Kasumi-1 (cell line): ENCODE measurements around the gene NTSR2.

ENCODE experiments used
- DNase-seq, 2 experiments: peaks; one replicate each; lab custom pipeline; 2025; lab: John Stamatoyannopoulos, UW

The NTSR2 gene

DNA sequence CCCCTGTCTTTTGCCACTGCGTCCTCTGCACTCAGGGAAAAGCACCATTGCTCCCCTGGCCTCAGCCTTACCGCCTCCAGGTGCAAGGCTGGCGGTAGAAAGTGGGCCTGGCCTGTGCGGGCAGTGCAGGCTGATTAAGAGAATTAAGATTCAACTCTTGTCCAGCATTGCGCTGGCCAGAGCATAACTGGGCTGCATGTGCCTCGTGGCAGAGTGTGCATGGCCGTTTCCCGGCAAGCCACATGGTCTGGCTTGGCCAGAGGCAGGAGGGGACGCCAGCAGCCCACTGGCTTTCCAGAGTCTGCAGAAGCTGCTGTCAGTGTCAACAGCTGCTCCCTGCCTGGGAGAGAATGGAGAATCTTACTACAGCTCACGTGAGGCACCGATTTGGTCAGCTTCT, 12.3 kb downstream of the NTSR2 start:
- DNase-seq = no peak

- DNase-seq = no peak
Observed at GRCh38 chr2:11657195-11657594, 12.8 kb downstream of the NTSR2 start.

DNA sequence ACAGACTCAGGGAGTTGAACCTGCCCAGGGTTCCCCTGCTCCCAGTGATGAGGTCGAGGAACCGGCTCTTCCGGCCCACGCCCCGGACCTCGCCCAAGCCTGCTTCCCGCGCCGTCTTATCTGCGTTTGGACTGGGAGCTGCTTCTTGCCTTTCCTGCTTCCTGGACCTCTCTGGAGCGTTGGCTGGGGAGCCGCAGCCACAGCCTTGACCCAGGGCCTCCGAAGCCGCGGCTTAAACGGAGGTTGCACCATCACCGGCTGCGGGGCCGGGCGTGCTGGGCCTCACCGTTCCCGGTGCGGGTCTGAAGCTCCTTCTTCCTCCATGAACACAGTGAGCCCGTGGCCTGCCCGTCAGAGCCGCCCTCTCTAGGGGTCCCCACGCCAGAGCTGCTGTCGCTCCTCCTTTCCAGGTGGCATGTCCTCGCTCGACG, 13.3 kb downstream of the NTSR2 start:
- no peak for DNase-seq

DNA sequence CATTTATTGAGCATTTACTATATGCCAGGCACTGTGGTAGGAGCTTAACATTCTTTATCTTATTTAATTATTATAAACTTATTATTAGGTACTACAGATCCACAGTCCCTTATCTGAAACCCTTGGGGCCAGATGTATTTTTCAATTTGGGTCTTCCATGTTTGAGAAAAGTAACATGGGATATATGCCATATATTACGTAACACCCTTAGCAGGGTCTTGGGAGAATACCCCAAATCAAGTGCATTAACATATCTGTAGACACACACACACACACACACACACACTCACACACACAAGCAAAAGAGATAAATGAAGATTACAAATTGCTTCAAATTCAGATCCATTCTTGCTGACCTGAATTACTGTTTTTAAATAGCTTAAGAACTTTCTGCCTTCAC, 13.7 kb downstream of the NTSR2 start:
- no peak for DNase-seq

GRCh38 chr2:11655495-11655894, 14.5 kb downstream of the NTSR2 start:
- no peak for DNase-seq

DNA sequence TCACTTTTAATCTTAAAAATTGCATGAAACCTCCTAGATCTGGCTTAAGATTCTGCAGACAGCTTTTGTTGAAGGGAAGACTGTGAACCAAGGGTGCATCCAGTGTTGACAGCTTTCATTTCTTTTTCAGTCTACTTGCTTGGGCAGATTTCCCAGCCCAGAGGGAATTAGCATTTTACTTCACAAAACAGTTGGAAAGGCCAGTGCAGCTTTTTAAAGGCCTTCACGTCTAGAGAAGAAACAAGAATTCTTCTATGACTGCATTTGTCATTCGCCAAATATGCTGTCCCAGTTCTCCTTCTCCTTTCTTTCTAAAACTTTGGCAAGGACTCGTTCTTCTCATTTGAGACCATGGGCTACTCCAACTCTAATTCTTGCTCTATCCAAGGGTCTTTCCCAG, 17.4 kb downstream of the NTSR2 start:
- DNase-seq = no peak

- no peak for DNase-seq
Observed at GRCh38 chr2:11651856-11652548, 18.0 kb downstream of the NTSR2 start.

GRCh38 chr2:11649093-11649492, 20.9 kb downstream of the NTSR2 start:
- DNase-seq = no peak

DNA sequence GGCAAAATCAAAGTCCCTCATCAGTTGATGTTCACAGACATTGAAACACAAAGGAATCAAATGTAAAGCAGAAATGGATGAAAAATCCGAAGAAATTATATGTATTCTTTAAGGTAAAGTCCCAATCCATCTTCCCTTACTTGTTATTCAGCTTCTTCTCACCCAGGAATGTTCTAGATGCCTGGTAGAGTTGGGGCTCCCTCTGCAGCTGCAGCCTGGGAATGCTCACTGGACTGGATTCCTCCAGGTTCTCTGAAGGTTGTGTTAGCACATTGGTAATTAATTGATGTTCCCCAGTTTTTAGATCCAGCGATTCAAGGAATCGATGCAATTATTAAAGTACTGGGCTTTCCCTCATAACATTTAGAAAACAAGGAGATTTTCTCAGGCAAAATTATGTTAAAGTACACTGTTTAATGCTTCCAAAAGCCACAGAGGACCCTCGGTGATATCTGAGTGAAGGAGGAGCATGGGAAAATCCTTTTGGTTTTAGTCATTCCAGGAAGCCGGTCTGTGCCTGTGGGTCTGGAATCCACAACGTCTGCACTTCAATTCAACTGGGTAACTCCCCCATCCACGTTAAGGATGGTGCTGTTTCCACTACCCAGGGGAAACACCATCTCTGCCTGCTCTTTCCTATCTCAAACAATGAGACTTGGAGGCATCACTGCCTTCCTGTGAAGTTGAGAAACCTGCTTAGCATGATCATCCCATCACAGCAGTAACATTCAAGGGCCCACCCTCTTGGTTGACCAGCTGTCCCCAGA, 22.0 kb downstream of the NTSR2 start:
- DNase-seq = no peak

DNA sequence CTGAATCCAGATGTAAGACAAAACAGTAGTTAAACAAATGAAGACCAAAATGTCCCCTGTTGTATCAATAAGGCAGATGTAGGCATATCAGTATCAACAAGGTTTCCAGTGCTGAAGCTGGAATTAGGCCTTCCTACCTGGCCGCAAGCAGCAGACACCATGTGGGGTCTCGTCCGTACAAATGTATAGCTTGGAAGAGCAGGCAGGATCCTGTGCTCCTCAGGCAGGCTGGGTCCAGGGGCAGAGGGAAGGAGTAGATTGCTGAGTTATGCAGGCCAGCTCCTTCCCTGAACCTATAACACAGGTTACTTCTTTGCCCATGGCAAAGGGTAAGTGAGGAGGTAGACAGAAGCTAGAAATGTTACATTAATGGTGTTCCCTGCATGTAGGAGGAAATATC, 23.5 kb downstream of the NTSR2 start:
- DNase-seq = no peak

- no peak for DNase-seq
Observed at GRCh38 chr2:11644293-11644692, 25.7 kb downstream of the NTSR2 start.

DNA sequence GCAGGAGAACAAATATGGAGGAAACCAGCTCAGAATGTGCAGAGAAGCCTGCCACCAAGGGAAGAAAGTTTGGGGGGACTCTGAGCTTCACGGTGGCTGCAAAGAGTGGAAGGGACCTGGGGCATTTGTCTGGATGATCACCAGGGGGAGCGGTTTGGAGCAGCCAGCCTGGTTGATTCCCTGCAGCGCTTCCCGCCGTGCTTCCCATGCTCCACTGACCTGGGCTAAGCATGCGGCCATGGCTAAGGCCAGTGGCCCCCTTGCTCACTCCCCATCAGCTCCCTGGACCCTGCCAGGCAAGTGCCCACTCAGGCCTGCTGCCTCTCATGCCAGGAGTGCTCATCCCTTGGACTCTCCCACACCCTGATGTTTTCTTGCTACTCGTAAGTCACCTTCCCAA, 27.0 kb downstream of the NTSR2 start:
- no peak for DNase-seq

DNA sequence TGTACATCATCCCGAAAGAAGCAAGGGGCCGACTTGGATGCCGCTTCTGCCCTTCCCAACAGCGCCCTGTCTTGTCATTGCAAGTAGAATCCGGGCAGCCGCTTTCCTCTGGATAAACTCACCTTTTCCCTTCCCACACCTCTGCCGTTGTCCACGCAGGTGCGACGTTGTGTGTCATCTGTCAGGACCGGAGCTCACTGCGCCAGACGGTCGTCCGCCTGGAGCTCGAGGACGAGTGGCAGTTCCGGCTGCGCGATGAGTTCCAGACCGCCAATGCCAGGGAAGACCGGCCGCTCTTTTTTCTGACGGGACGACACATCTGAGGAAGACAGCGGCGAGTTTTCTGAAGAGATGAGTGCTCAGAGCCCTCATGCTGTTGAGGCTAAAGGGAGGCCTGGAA, 29.9 kb downstream of the NTSR2 start:
- no peak for DNase-seq

DNA sequence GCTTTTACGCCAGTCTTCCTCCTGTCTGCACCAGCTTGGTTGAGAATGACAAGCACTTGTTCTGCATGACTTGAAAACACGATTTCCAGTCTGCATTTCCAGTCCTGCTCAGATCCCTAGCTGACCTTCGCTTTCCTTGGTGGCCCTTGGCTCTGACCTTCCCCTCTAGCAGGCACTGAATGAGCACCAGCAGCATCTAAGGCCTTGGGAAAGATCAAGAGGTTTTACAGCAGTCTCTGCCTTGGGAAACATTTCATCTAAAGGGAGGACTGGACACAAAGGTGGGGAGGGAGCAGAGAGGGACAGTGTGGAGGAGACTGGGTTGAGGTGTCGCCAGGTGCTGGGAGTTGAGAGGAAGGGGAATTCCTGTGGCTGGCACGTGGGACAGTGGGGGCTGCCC, 30.5 kb downstream of the NTSR2 start:
- DNase-seq = no peak

DNA sequence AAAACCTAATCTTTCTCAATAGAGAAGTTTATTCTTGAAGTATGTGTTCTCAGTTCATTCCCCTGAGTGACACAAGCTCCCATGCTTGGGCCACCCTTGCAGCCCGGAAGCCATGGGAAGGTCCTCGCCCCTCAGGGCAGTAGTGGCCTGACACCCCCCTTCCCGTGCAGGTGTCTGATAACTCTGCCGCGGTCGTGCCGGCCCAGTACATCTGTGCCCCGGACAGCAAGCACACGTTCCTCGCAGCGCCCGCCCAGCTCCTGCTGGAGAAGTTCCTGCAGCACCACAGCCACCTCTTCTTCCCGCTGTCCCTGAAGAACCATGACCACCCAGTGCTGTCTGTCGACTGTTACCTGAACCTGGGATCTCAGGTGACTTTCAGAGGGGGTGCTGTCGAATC, 32.4 kb downstream of the NTSR2 start:
- DNase-seq = no peak

DNA sequence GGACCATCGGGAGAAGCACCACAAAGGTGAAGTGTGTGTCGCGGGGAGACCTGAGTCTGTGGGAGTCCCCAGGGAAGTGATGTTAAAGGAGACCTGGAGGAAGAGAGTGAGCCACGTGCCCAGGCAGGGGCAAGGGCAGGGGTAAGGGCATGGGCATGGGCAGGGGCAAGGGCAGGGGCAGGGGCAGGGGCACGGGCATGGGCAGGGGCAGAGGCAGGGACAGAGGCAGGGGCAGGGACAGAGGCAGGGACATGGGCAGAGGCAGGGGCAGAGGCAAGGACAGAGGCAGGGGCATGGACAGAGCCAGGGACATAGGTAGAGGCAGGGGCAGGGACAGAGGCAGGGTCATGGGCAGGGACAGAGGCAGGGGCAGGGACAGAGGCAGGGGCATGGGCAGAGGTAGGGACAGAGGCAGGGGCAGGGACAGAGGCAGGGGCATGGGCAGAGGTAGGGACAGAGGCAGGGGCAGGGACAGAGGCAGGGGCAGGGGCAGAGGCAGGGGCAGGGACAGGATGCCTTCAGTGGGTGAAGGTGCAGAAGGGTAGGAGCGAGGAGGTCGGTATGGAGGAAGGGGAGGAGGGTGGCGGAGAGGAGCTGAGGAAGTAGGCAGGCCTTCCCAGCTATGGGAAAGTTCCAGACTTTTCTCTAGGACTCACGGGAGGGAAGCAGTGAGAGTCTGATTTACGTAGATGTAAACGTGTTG, 33.3 kb downstream of the NTSR2 start:
- no peak for DNase-seq

- DNase-seq = no peak
Observed at GRCh38 chr2:11635141-11635540, 34.9 kb downstream of the NTSR2 start.

DNA sequence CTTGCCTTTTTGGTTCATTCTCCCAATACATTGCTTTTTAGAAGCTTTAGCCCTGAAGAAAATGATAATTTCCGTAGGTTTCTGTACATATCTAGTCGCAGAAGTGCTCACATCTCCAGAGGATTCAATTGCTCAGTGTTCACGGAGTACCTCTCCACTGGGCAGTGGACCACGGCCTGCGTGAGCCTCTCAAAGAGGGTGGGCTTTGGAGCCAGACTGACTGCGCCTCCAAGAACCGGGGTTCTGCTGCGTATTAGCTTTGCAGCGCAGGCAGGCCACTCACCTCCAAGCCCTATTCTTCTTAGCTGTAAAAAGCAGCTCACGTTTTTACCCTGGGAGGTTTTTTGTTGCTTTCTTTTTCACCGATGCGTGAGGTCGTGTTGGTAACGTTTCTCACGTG, 35.4 kb downstream of the NTSR2 start:
- DNase-seq = no peak

DNA sequence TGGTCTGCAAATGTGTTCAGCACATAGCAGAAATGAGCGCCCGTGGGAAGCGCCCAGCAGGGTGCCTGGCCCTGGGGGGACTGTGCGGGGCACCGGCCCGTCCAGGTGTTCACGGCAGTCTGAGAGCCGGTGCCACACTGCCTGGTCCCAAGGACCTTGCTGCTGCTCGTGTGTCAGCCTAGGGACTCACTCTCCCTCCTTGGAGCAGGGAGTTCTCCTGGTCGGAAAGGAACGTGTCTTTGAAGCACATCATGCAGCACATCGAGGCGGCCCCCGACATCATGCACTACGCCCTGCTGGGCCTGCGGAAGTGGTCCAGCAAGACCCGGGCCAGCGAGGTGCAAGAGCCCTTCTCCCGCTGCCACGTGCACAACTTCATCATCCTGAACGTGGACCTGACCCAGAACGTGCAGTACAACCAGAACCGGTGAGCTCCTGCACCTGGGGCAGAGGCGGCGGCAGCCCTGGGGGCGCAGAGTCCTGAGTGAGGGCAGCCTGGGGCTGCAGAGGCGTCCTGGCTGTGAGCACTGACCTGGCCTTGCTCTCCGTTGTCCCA, 36.0 kb downstream of the NTSR2 start:
- no peak for DNase-seq

DNA sequence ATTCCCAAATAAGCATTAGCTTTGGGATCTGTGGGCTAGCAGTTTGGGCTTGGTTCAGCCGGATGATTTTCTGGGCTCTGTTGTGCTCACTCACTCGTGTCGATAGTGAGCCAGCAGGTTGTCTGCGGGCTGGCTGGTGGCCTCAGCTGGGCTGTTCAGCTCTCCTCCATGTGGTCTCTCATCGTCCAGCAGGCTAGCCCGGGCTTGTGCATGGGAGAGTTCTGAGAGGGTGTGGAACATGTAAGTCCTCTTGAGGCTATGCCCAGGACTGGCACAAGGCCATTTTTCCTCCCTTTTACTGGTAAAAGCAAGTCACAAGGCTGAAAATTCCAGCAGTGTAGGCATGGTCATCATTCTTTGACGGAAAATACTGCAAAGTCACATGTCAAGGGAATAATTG, 38.5 kb downstream of the NTSR2 start:
- no peak for DNase-seq

- DNase-seq = no peak
Observed at GRCh38 chr2:11630855-11631254, 39.1 kb downstream of the NTSR2 start.

DNA sequence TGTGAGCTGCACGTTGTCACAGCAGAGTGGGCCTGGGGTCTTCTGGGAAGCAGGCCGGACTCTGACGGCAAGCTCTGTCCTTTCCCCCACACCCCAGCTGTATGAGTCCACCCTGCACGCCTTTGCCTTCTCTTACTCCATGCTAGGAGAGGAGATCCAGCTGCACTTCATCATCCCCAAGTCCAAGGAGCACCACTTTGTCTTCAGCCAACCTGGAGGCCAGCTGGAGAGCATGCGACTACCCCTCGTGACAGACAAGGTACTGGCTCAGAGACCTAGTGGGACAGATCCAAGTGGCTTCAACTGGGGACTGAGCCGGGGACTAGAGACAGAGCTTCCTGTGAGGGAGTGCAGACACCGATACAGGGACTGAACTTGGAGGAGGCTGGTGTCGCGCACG, 40.1 kb downstream of the NTSR2 start:
- no peak for DNase-seq

DNA sequence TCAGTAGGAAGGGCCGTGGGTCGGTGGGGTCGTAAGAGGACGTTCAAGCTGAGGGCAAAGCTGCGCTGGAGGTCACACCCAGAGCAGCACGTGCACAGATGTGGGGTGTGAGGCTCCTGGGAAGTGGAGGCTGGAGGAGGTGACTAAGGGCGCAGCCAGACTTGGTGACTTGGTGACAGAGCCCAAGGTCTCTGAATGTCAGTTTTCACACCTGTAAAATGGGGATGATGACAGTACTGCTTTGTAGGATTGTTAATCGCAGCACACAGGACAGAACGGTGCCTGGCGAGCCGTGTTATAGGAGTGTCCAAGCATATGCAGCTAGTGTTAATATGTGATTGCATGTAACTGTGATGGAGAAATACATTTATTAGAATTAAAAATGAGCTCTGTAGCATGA, 40.8 kb downstream of the NTSR2 start:
- DNase-seq = no peak
